Esophagus squamous epithelium (tissue), 5 donors: Measurements from ENCODE around the gene BOD1L1. TPM values are rescaled to one million over a fixed set of nuclear protein-coding genes. Genes with fewer than 3 reads are reported as not detected.

Experiments used
- DNase-seq: peaks from one replicate; lab custom pipeline; 2025; lab: John Stamatoyannopoulos, UW
- H3K27ac ChIP-seq, 4 donors: fragments of 200-600 bp; sonication (generic); one replicate each; pipeline ENCODE4 v1.5.1; 2016 to 2019; ENCODE audit warnings: mild to moderate bottlenecking in 1 of 4
- H3K27me3 ChIP-seq, 4 donors: fragments of 200-600 bp; sonication (generic); 1 replicate in 3 of 4; 2 replicates in 1 of 4; pipeline versions ENCODE4 v1.5.1 to v1.6.0; 2017 to 2021; ENCODE audit warnings: antibody characterized with exemption in 1 of 4
- H3K36me3 ChIP-seq, 3 donors: fragments of 200-600 bp; sonication (generic); one replicate each; pipeline ENCODE4 v1.5.1; 2016 to 2019
- H3K4me1 ChIP-seq, 3 donors: fragments of 200-600 bp; sonication (generic); one replicate each; pipeline ENCODE4 v1.5.1; 2017 to 2019
- H3K4me3 ChIP-seq, 4 donors: fragments of 200-600 bp; sonication (generic); 1 replicate in 3 of 4; 2 replicates in 1 of 4; pipeline ENCODE4 v1.5.1; 2016 to 2019; ENCODE audit warnings: mild to moderate bottlenecking in 2 of 4, moderate library complexity in 1 of 4
- H3K9me3 ChIP-seq, 3 donors: fragments of 200-600 bp; sonication (generic); one replicate each; pipeline ENCODE4 v1.5.1; 2016 to 2019
- POLR2A ChIP-seq, 4 donors: fragments of 450-650 bp; IDR thresholded peaks; one replicate each; pipeline ENCODE4 v1.6.1; 2017; ENCODE audit warnings: antibody characterized with exemption in 4 of 4, mild to moderate bottlenecking in 4 of 4, moderate library complexity in 3 of 4
- WGBS, 2 donors: methylation state at CpG; one replicate each; pipeline ENCODE4 v1.1.5; 2018; 5-methylcytosine and 5-hydroxymethylcytosine counted together
- intact Hi-C: fragments of 100-400 bp; cut with DNase I; formaldehyde crosslinking; loops from one replicate; pipeline ENCODE4 v1.15.0; 2022
- small RNA-seq, 4 donors: library from RNA; depleted of rRNA; stranded (forward); fragments of <200 nt; gene quantifications; one replicate each; pipeline ENCODE3, GENCODE V24; 2016
- total RNA-seq, 4 donors: library from RNA; depleted of rRNA; stranded (reverse); fragments of >200 nt; gene quantifications; one replicate each; pipeline ENCODE4 v1.1.0, GENCODE V29; 2016
- TF ChIP-seq, protein P1 (sequence below), 6 experiments: fragments of 450-650 bp in 4 of 6; fragments of 200-600 bp in 2 of 6; sonication (generic) in 2 of 6; IDR thresholded peaks; one replicate each; pipeline ENCODE4 v1.5.1; 2016 to 2019; ENCODE audit warnings: antibody characterized with exemption in 6 of 6, mild to moderate bottlenecking in 4 of 6, moderate library complexity in 4 of 6
- donor health status: DM: yes; HTN: yes; CAD: no.

Gene BOD1L1
- total RNA-seq, 4 donors from 2014 or later = 15.0 to 37.0 (median 25.6) TPM

DNA sequence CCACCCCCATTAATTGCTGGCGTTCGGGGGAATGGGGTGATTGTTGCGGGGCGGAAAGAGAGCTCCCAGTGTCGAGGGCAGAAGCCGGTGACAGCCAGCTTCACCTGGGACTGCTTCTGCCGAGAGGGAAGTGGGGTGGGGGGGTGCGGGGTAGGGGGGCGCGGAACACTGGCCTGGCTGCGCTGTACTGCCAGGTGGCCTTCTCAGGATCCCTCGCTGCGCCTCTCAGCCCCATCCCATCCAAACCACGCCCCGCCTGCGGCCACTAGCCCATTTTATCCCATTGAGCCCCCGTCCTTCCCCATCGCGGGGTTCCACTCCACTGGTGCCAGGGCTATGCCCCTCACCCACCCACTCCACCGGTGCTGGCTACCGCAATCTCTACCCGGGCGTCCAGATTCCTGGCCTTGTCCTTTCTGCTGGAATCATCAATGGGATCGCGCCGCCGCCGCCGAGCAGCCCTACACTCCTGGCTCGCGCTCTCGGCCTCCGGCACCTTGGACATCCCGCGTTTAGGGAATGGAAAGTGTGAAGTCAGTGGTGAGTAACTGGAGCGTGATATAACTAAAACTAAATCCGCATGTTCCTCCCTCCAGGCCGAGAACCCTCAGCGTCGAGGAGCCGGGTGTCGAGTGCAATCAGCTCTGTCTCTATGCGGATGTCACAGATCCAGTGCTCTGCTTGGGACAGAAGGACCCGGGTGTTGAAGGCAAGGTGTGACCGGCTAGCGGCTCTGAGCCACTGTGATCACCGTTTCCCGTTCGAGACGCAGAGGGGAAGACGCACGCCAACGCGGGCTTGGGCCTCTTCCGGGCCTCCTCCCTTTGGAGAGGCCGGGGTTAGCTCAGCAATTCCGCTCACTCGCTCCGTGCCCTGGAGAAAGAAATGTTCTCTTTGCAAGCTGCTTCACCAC, 103.7 kb downstream of the BOD1L1 start:
- TF ChIP-seq, protein P1, sequence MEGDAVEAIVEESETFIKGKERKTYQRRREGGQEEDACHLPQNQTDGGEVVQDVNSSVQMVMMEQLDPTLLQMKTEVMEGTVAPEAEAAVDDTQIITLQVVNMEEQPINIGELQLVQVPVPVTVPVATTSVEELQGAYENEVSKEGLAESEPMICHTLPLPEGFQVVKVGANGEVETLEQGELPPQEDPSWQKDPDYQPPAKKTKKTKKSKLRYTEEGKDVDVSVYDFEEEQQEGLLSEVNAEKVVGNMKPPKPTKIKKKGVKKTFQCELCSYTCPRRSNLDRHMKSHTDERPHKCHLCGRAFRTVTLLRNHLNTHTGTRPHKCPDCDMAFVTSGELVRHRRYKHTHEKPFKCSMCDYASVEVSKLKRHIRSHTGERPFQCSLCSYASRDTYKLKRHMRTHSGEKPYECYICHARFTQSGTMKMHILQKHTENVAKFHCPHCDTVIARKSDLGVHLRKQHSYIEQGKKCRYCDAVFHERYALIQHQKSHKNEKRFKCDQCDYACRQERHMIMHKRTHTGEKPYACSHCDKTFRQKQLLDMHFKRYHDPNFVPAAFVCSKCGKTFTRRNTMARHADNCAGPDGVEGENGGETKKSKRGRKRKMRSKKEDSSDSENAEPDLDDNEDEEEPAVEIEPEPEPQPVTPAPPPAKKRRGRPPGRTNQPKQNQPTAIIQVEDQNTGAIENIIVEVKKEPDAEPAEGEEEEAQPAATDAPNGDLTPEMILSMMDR (IDR thresholded peaks at IDR 0.05) = no peak
- no peak for TF ChIP-seq POLR2A (IDR thresholded peaks at IDR 0.05)
- peaks cover 32 to 99% (median 56%) of the 10 kb centered on the region in 4 donors for H3K27me3 ChIP-seq
- H3K4me3 ChIP-seq = peak overlapping the region in 1 of 4 donors; percentile 8
- peaks cover 0 to 20% (median 13%) of the 10 kb centered on the region in 3 donors for H3K9me3 ChIP-seq
- no peak overlapping the region for H3K27ac ChIP-seq
- WGBS, 2 donors = 26 to 33% methylated on average over 35 to 39 of the region's 59 CpGs
- no peak for DNase-seq
- intact Hi-C loops = no loop called here
- H3K4me1 ChIP-seq = peaks cover 0 to 31% (median 5%) of the 10 kb centered on the region in 3 donors
- peaks cover 0 to 5% (median 0%) of the 10 kb centered on the region in 3 donors for H3K36me3 ChIP-seq

DNA sequence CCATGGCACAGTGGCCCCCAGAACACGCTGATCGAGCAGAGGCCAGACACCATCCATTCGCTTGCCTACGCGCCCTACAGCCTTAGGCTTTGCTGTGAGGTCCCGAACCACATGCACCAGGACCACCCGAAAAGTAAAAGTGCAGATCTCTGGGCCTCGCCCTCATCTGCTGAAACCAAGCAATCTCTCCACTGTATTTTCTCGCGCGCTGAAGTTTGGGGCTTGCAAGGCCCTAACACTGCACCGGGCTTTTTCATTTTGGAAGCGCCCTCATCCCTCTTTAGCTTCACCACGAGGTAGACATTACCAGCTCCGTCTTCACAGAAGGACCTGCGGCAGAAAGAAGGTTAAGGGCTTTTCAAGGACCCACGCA, 104.4 kb downstream of the BOD1L1 start:
- intact Hi-C loops = no loop called here
- Histone ChIP-seq H3K4me3 (no peak overlapping the region), H3K27me3 (peaks cover 31 to 99% (median 50%) of the 10 kb centered on the region in 4 donors)

DNA sequence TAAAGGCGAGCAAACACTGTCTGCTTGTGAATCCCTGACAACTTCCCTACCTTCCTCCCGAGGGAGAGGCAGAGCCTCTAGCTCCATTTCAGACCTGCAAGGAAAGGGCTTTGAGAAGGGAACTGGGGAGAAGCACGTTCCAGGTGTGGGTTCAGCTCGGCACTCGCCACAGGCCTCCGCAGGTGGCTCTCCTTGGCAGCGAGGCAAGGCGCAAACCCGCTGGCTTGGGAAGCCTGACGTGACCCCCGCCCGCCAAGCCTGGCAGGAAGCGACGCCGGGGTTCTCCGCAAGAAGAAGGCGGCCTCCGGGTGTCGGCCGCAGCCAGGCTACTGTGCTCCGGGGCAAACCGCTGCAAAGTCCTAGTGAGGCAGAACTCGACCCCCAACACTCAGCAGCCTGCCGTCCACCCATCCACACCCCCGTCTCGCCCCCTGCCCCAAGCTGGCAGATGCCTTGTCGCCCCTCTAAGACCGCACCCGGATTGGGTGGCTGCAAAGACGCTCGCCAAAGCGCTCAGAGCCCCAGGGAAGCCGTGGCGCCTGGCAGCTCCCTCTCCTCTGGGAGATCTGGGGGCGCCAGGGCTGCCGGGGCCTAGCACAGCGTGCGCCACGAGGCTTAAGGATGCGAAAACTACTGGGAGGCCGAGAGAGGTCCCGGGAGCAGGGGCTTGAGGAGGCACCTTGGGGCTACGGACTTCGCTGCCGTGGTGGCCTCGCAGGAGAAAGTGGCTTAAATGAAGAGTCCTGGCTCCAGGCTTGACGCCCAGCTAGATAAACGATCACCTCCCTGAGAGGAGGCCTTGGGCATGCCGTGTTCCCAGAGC, 105.0 kb downstream of the BOD1L1 start:
- Histone ChIP-seq H3K36me3 (peaks cover 0 to 5% (median 0%) of the 10 kb centered on the region in 3 donors), H3K9me3 (peaks cover 0 to 20% (median 13%) of the 10 kb centered on the region in 3 donors), H3K4me3 (peak overlapping the region in 1 of 4 donors; percentile 34), H3K27ac (no peak overlapping the region), H3K27me3 (peaks cover 26 to 96% (median 44%) of the 10 kb centered on the region in 4 donors), H3K4me1 (peaks cover 0 to 17% (median 5%) of the 10 kb centered on the region in 3 donors)
- DNase-seq = no peak
- TF ChIP-seq POLR2A (IDR thresholded peaks at IDR 0.05) = no peak
- TF ChIP-seq, protein P1 (IDR thresholded peaks at IDR 0.05) = no peak
- WGBS, 2 donors = 4 to 6% methylated on average over 2 to 11 of the region's 49 CpGs
- intact Hi-C loops = no loop called here

More for the DNA sequence above, 104.4 kb downstream of the BOD1L1 start:
- Histone ChIP-seq H3K9me3 (peaks cover 0 to 20% (median 13%) of the 10 kb centered on the region in 3 donors), H3K36me3 (peaks cover 0 to 5% (median 0%) of the 10 kb centered on the region in 3 donors), H3K4me1 (peaks cover 0 to 23% (median 5%) of the 10 kb centered on the region in 3 donors), H3K27ac (no peak overlapping the region)
- no peak for DNase-seq
- 0 to 10% methylated on average over 2 to 4 of the region's 17 CpGs for WGBS, 2 donors
- no peak for TF ChIP-seq POLR2A (IDR thresholded peaks at IDR 0.05)
- TF ChIP-seq, protein P1 (IDR thresholded peaks at IDR 0.05) = no peak

DNA sequence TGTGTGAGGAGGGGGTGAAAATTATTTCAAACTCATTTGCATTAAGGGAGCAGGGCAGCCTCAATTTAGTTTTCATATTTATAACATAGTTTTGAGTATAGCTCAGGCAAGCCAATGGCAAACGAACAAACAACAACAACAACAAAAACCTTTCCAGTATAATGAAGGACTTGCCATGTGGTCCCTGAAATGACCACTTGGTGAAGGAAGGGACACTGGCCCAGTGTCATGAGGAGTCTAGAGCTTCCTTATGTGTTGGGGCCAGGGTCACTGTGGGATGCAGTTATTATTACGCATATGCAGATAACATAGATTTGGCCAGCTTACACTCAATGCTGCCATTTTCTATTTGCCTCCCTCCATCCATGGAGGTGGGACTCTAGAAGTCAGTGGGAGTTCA, 106.5 kb downstream of the BOD1L1 start:
- peaks cover 0 to 13% (median 5%) of the 10 kb centered on the region in 3 donors for H3K4me1 ChIP-seq
- peaks cover 0 to 20% (median 13%) of the 10 kb centered on the region in 3 donors for H3K9me3 ChIP-seq
- H3K27ac ChIP-seq = no peak overlapping the region
- peaks cover 26 to 82% (median 35%) of the 10 kb centered on the region in 4 donors for H3K27me3 ChIP-seq
- 37 to 67% methylated on average over 1 to 2 of the region's 2 CpGs for WGBS, 2 donors
- intact Hi-C loops = no loop called here
- peaks cover 0 to 5% (median 0%) of the 10 kb centered on the region in 3 donors for H3K36me3 ChIP-seq
- H3K4me3 ChIP-seq = no peak overlapping the region
- TF ChIP-seq, protein P1 (IDR thresholded peaks at IDR 0.05) = no peak
- TF ChIP-seq POLR2A (IDR thresholded peaks at IDR 0.05) = no peak
- no peak for DNase-seq

Small RNA genes within 50 kb of the gene (small RNA-seq; reads per million reads assigned to genes)
- gene MIR5091 = 0.27 to 0.78 (median 0.49) reads per million in 4 donors

Other genes with a start within 250 kb of the BOD1L1 start
- 10 to 100 TPM in 3 of 4 donors, 1 to 10 TPM in 1; 5.8 to 19.5 (median 14.2) TPM for gene RAB28, start 143.4 kb downstream of the BOD1L1 start, total RNA-seq
- gene NKX3-2, start 83.2 kb downstream of the BOD1L1 start, total RNA-seq = under 1 TPM in 2 of 4 donors, not detected in 2; 0.19 to 0.62 TPM